SIG-M5 treated with dmso at 0.1 percent for 504 hours (cell line): ENCODE results near the gene BST1.

Source experiments
- DNase-seq: peaks from one replicate; lab custom pipeline; 2025; ENCODE audit not compliant: unreplicated experiment; lab: John Stamatoyannopoulos, UW

Gene BST1

DNA sequence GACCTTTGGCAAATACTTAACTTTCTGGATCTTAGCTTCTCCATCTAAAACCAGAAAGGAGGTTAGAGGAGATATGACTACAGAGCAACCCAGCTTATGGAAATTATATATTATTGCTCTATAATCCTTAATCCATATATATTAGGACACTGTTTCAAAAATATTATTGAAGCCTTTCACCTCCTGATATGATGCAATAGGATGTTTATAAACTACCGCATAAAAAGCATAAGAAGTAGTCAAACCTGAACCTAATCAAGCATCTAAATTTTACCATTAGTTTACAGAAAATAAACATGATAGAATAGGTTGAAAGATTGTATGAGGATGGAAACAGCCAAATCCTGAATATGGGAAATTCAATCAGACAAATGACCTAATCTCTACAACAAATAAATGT lies 26.8 kb upstream of the BST1 start:
- DNase-seq, result no peak

DNA sequence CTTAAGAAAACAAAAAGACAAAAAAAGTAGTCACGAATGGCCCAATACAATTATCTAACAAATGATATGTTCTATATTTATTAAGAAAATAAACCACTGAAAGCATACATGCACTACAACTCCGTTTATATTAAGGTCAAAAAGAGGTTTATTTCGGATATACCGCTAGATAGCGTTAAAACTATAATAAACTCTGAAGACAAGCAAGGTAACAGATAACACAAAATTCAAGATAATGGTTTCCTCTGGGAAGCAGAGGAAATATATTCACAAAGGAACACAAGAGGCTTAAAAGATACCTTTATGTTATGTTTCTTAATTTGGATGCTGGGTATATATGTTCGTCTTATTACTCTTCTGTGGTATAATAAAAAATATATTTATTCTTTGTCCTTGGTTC lies 26.0 kb upstream of the BST1 start:
- DNase-seq, result no peak

DNA sequence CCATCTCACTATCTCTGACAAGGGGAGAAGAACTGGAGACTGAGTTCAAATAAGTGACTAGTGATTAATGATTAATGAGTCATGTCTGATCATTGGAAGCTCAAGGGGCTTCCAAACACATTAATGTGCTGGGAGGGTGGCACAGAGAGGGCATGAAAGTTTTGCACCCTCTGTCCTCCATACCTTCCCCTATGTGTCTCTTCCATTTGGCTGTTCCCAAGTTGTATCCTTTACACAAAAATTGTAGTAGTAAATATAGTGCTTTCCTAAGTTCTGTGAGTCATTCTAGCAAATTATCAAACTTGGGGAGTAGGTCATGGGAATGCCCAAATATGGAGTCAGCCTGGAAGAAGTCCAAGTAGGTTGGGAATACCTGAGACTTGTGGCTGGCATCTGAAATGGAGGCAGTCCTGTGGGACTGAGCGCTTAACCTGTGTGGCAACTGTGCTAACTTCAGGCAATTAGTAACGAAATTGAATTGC lies 25.3 kb upstream of the BST1 start:
- DNase-seq, result peak; percentile 37

DNA sequence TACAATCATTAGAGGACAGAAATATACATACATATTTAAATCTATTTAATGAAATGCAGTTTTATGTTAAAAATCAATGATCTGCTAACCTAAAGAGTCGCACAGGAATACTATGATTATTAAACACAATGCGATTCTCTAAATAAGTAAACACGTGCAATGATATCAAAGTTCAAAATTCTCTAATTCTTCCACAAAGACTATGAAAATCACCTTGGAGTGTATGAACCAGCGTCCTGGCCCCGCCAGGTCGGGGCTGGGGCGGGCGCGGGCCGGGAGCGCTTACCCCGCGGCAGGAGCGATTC lies 21.8 kb upstream of the BST1 start:
- no peak for DNase-seq

DNA sequence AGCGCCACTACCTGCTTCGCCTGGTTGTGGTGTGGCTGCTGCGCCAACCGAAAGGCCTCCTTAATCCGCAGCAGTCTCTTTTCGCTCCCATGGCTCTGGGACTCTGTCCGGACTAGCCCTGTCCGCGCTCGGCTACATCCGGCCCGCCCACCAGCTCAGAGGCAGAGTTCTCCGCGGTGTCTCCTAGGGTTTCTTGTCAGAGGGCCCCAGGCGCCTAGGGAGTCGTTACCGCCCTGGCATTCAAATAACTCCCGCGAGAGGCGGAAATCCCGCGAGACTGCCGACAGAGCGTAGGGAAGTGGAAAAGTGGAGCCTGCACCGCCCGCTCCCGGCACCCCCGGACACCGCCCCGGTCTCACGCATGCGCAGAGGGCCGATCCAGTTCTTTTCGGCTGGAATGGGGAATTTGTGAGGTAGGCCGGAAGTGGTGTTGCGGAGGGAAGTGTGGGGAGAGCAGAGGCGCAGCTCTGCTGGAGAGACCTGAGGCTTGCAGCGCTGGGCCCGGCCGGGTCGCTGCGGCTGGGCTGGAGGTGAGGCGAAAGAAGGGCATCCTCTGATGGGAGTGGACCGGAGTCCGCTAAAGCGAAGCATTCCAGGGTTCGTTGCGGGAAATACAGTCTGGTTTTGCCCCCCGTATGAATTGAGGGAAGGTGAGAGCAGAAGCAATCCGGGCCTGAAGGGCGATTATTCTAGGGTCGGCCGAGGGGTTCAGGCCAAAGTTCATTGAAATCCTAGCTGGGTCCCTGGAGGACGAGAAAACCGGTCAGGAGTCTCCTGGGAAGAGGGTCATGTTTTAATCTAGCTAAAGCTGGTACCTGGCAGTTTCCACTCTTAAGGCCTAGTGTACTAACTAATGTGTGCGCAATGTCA lies 21.3 kb upstream of the BST1 start, which contains the start of gene FAM200B:
Gene FAM200B, plus strand, starts transcription at position 456 of the 870 bp plus-strand sequence. CDS start 5,151 bp downstream, outside the sequence.
- peak; percentile 96 for DNase-seq

DNA sequence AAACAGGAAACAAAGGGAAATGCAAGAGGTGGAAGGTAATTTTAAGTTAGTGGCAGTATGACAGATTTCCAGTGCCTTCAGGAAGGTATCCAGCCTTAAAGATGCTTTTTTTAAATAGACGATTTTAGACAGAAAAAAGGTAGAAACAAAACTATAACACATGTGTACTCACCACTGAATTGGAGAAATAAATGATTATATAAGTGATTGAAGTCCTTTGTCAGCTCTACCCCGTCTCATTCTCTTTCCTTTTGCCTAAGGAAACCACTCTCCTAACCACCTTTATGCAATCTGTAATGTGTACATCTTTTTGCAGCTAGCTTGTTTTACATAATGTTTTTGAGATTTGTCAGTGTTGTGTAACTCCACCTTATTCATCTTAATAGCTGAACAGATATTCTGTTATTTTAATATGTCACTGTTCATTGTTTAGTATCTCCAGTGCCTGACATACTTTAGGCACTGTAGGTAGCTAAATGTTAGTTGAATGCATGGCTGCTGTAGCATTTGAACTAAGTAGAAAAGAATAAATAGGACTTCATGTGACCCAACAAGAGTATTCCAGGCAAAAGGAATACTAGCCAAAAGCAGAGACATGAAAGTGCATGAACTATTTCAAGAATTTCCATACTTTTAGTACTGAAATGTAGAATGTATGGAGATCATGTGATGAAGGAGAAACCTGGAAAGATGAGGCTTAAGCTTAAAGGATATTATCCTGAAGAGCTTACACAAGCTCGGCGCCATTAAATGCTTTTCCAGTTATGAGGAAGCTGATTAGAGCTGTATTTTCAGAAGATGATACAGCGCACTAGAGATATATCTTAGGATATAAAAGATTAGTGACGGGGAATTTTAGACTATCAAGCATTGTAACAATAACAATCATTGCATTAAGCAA lies 20.4 kb upstream of the BST1 start:
- peak; percentile 54 for DNase-seq

DNA sequence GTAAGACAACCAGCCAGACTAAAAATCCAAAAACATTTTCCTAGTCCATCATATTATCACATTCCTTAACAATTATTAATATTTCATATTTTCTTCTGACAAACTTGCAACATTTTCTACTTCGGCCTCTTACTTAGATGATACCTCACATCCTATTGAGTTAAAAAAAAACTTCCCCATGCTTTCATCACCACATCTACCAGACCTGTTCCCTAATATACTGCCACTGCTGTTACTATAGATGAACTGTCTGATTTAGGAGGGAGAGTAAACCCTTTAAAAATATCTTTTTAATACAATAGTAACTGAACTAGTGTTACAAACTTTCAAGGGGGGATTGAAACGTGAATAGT lies 19.7 kb upstream of the BST1 start:
- DNase-seq, result peak; percentile 71

DNA sequence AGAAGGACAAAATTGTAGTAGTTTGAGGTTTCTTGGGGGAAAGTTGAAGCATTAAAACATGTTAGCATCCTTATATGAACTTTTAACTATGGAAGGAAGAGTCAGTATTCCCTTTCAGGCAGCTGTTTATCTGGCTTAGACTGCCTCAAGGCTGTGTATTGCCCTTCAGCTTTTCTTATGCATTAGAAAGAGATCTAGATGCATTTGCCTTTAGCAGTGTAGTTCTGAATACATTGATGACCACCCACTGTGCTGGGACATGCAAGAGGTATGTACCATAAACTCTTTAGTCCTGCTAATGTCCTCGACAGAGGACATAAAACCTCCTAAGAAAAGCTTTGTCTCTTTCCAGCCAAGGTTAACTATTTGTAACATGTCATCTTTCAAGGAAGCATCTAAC lies 18.4 kb upstream of the BST1 start:
- no peak for DNase-seq

DNA sequence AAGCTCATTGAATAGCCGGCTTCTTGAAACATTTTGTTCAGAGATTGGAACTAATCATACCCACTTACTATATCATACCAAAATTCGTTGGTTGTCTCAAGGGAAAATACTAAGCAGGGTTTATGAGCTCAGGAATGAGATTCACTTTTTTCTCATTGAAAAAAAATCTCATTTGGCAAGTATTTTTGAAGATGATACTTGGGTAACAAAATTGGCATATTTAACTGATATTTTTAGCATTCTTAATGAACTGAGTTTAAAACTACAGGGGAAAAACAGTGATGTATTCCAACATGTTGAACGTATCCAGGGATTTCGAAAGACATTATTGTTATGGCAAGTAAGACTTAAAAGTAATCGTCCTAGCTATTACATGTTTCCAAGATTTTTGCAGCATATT lies 14.8 kb upstream of the BST1 start:
- DNase-seq, result no peak

DNA sequence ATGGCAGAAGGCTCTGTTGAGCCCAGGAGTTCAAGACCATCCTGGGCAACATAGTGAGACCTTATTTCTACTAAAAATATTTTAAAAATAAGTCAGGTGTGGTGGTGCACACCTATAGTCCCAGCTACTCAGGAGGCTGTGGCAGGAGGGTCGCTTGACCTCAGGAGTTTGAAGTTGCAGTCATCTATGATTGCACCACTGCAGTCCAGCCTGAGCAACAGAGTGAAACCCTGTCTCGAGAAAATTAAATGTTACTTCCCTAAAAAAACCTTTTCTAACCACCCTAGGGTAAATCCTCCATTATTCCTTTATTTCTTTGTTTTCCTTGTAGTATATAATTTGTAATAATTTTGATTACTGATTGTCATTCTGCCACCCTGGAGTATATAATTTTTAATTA lies 13.3 kb upstream of the BST1 start:
- DNase-seq, result peak; percentile 79

DNA sequence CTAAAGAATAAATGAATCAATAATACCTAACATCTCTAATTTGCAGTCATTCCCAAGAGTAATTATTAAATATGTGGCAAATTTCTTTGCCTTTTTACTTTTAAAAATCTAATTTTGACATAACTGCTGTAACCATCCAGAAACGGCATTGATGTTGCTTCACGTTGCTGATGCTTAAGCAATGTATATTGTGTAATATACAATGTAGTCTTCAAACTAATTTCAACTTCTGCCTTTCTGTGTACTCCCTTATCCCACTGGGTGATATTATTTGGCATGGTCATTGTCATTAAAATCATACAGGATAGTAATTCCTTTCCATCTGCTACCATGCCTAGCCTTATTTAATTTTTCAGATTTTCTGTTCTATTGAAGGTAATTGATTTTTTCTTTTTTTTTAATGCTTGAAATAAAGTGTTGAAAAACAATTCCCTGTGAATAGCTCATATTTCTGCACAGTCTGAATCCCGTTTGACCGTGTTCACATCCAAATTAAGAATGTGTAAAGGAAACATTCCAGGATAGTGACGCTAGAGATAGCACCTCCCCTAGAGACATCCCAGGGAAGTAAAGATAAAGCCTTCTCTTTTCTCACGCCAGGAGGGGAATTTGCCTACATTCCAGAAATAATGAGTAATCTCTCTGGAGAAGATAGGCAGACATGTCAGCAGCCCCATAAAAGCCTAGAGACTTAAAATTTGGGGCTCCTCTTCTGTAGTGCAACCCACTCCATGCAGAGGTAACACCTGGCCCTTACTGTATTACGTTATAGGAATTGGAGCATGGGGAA lies 12.7 kb upstream of the BST1 start:
- DNase-seq, result peak; percentile 81

DNA sequence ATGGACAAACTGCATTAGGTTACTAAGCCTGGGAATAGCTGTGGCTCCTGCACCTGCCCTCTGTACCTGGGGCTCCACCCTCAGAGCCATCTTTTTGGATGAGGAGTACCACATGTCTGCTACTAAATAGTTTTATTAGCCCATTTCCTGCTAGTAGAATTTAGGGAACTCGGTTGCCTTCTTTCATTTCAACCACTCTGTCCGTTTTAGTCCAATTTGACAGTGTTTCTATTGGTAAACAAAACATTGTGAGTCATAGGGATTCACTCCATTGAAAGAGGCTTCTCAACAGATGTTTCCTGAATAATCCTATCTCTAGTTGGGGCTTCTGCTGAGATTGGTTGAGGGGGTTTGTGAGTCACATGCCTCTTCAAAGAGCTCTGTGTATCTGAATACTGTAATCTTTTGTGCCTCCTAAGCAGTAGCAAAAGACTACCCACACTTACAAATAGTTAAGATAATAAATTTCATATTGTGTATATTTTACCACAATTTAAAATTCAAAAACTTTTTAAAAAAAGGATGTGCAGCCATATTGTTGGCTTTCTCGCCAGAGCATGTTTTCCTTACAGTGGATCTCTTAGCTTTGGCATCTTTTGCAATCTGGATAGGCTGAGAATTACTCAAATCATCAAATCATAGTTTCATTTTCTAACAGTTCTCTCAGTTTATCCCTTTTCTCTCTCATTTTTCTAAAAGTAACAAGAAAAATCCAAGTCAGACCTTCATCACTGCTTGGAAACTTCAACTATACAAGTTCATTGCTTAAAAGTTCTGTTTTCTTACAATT lies 11.3 kb upstream of the BST1 start:
- DNase-seq, result no peak

DNA sequence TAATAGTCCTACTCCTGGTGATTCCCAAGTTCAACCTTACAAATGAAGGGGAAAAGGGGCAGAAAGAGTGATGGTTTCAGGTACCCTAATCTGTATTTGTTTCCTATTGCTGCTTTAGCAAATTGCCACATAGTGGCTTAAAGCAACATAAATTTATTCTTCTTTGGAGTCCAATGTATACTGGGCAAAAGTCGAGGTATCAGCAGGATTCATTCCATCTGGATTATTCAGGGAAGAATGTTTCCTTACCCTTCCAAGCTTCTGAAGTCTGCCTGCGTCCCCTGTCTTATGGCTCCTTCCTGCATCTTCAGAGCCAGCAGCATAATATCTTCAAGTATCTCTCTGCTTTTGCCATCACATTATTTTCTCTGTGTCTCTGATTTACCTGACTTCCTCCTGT lies 10.3 kb upstream of the BST1 start:
- DNase-seq, result no peak

DNA sequence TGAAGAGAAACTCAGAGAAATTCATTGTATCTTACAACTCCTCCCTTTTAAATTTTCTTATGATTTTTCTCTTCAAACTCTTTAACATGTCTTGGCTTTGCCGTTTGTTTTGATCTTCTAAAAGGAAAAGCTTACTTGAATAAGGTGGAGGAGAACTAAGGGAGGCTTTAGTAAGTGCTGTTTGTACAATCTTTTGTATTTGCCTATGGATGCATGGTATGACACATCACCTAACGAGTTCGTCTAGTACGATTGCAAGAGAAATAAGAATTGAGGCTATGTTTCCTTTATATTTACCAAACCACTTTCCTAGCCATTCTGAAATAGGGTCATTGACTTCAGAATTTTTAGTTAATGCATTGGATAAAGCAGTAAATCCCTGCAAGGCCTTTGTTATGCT lies 8.4 kb upstream of the BST1 start:
- no peak for DNase-seq

DNA sequence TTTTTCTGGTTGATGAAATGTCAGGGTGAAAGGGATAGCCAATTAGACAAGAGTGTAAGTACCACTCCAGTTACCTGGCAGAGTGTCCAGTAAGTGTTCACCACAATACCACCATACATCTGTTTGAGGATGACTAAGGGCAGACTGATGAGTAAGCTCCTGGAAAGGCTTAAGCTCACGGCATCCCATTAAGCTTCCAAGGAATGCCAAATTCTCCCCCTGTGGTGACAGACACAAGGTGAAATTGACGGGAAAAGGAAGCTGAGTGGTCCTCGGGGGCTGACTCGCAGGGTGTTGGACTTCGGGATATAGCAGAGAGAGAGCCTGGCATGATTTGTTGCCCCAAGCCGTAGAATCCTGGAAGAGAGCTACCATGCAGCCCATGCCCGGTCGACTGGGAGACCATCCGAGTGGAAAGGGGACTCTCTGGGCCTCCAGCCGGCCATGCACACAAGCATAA lies 7.6 kb upstream of the BST1 start:
- no peak for DNase-seq

DNA sequence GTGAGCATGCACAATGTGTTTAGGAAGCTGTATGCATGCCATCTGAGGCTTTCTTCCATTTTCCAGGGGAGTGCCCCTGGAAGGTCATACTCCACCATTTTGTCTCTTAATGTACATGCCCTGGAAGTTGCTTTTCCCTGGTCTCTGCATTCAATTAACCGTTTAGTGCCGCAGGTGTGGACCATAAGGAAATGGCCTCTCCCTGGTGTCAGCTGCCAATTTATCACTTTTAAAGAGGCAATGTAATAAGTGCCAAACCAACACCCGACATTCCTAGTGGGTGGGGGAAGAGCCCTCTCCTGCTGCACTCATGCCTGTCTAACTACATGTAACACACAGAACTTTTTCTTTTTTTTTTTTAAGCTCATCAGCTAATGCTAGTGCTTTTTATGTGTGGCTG lies 7.1 kb upstream of the BST1 start:
- no peak for DNase-seq

DNA sequence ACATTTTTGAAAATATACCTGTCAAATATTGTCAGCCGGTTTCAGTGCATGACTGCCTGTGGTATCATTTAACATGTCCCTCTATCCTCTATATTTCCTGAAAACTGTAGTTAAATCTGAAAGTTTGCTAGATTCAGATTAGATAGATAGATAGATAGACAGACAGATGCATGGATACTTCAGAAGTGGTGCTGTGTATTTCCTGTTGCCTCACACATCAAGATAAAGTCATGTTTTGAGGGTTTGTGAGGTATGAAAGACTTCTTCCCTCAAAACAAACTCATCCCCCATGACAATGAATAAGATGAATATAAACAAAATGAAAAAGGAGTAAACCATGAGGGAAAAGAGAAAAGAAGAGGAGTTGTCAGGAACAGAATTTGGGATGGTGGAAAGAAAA lies 6.0 kb upstream of the BST1 start:
- no peak for DNase-seq

DNA sequence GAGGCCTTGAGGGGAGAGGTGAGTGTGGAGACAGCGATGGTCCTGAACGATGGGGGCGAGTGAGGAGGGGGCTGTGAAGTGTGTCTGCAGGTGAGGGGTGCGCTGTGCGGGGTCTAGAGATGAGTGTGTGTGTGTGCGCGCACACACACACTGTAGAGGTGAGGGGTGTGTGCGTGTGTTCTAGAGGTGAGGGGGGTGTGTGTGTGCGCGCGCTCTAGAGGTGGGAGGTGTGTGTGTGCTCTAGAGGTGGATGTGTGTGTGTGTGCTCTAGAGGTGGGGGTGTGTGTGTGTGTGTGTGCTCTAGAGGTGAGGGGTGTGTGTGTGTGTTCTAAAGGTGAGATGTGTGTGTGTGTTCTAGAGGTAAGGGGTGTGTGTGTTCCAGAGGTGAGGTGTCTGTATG lies 574 bp downstream of the BST1 start:
- DNase-seq, result no peak

DNA sequence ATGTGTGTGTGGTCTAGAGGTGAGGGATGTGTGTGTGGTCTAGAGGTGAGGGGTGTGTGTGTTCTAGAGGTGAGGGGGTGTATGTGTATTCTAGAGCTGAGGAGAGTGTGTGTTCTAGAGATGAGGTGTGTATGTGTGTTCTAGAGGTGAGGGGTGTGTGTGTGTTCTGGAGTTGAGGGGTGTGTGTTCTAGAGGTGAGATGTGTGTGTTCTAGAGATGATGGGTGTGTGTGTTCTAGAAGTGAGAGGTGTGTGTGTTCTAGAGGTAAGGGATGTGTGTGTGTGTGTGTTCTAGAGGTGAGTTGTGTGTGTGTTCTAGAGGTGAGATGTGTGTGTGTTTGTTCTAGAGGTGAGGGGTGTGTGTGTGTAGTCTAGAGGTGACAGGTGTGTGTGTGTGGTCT lies 1.3 kb downstream of the BST1 start:
- DNase-seq, result no peak

DNA sequence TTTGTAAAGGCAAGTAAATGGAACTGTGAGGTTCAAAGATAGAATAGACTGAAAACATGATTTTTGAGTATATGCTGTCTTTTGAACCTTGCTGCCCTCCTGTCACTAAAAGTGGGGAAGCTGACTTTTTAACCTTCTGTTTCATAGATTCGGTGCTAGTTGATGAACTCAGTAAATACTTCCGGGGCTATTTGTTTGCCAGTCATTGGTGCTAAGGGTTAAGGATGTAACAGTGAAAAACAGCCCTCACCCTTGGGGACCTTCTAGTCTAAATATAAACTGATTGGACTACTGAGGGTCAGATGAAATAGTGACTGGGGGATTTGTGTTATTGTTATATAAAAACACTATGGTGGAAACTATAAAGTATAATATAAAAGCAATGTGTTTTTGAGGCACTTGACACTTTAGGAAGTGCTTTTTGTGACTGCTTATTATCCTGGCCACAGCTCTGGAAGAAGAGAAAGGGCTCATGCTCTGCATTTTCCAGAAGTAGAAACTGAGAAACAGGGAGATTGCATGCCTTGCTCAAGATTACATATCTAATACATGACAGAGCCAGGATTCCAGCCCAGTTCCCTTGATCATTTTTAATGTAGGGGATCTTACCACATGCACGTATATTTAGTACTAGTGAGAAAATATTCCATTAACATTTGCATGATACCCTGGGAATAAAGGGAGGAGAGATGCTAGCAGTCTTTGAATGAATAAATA lies 3.9 kb downstream of the BST1 start:
- DNase-seq, result no peak
